SIG-M5 treated with dmso at 0.1 percent for 504 hours (cell line): Measurements from ENCODE around the gene G6PD.

Experiments
- DNase-seq: peaks from one replicate; lab custom pipeline; 2025; ENCODE audit not compliant: unreplicated experiment; lab: John Stamatoyannopoulos, UW

The G6PD gene

DNA sequence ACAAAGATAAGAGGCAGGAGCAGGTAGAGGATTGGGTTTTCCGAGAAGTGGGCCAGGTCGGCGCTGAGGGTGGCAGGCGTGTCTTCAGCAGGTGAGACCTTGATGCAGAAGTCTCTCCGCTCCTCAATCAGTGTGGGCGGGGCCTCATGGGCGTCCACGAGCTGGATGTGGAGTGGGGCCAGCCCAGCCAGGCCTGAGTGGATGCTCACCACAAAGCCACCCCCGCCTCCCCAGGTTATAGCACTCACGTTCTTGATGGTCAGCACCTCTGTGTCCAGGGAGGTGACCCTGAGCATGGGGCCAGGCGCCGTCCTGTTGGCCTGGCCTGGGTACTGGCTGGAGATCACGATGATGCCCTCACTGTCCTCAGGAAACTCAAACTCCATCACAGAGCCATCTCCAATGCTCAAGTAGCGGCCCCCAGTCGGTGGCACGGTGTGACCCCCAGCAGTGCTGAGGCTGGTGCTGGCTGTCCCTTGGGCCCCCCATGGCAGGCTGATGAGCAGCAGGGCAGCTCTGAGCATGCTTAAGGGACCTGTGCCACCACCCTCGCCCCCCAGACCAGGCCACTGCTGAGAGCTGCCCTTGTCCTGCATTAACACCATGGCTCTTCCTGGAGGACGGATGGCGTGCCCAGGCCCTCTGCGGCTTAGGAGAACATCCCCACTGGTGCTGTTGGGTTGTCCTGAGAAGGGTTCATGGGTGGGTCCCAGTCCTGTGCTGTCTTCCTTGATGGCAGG lies 58.1 kb downstream of the G6PD start:
- no peak for DNase-seq

DNA sequence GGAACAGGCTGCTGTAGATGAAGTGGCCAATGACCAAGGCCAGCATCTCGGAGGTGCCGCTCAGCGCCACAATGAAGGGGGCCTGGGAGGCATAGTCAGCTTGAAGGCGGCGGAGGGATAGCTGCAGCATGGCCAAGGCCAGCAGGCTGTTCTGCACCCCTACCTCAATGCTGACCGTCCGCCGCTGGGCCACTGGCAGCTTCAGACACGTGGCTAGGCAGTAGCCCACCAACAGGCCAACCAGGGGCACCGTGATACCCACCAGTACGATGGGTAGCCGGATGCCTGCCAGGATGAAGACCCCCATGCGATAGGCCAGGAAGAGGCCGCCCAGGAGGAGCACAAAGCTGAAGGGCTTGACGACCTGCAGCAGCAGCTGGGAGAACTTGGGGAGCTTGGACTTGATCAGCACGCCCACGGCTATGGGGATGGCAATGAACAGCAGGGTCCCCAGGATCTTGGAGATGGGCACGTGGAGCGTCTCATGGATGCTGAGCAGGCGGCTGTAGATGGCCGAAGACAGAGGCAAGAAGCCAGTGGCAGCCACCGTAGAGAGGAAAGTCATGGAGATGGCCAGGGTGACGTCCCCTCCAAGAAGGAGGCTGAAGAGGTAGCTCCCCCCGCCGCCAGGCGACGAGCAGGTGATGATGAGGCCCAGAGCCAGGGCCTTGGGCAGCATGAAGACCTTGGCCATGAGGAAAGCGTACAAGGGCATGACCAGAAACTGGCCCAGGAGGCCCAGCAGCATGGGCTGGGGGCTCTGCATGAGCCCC lies 58.9 kb downstream of the G6PD start:
- DNase-seq = no peak

DNA sequence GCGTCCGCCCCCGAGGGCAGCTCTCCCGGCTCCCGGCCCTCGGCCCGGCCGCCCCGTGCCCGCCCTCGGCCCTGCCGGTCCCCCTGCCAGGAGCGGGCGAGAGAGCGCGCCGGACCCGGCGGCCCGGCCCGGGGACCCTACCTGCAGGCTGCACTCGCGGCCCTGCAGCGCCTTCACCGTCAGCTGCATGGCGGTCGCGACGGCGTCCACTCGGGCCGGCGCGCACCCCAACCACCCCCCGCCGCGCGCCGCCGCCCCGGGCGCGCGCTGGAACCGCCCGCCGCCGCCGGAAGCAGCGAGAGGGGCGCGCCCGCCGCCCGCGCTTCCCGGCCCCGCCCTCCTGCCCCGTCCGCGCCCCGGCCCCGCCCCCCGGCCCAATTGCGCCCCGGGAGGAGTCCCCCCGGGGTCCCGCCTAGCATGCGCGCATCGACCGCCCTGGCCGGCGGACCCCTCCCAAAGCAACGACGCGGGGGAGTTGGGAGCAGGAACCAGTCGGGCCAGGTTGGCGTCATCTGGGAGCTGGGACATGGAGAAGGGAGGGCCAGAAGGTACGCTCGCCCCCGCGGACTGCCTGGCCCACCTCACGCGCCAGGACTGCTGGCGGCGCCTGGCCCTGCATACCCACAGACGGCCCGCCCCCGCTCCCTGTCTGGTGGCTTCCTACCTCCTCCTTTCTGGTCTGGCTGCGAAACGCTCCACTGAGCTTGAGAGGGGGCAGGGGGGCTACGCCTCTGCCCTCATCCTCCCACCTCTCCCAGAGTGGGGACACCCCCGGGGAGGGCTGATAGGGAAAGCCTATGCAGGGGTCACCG lies 60.0 kb downstream of the G6PD start, which contains the start of gene UBL4A:
Gene UBL4A (minus strand): TSS at position 220 of the 812 bp plus-strand sequence. CDS start 31 bp downstream, at position 189.
- peak; percentile 45 for DNase-seq

DNA sequence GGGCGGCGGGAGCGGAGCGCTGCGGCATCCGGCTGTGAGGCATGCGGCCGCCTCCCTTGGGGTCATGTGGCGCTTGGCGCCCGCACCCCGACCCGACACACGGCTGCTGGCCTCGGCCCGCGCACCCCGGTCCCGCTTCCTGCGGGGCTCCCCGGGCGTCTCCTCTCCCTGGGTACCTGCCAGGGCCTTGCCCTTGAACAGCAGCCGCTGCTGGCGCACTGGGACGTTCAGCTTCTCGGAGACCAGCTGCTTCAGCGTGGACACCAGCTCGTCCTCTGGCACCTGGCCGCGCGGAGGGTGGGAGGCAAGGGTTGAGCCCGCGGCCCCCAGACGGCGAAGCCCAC lies 60.6 kb downstream of the G6PD start:
- DNase-seq = no peak

DNA sequence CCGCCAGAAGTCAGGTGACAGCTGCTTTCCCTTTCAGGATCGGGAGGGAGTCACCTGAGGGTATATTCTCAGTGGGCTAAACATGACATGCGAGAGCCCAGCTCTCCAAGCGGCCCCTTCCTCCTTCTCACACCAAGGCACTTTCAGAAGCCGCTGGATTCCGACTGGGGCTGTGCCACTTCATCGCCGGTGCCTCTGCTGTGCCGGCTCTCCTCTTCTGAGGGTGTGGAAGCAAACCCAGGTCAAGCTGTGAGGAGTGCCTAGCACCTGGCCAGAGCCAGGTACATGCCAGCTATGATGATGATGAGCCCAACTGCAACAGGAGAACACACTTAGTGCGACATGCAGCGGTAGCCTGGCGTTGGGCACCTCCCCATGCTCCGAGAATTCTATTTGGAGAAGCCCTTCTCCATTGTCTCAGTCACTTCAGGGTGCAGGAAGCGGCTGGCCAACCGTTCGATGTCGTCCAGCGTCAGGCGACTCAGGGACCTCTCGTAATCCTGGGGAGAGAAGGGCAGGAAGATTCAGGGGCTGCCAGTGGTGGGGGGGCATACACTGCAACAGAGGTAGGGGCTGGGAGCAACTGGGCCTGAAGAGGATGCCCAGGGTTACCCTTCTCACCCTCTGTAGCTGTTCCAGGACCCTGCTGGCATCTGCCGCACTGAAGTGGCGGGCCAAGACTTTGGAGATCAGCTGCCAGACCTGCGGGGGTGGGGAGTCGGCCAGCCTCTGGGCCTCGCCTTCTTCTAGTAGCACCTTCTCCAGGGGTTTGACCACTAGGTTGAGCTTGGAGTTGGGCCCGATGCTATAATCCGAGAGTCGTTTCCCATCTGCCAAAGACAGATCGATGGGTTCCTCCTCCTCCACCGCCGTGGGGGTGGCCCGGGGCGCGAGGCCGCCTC lies 61.2 kb downstream of the G6PD start:
- no peak for DNase-seq

DNA sequence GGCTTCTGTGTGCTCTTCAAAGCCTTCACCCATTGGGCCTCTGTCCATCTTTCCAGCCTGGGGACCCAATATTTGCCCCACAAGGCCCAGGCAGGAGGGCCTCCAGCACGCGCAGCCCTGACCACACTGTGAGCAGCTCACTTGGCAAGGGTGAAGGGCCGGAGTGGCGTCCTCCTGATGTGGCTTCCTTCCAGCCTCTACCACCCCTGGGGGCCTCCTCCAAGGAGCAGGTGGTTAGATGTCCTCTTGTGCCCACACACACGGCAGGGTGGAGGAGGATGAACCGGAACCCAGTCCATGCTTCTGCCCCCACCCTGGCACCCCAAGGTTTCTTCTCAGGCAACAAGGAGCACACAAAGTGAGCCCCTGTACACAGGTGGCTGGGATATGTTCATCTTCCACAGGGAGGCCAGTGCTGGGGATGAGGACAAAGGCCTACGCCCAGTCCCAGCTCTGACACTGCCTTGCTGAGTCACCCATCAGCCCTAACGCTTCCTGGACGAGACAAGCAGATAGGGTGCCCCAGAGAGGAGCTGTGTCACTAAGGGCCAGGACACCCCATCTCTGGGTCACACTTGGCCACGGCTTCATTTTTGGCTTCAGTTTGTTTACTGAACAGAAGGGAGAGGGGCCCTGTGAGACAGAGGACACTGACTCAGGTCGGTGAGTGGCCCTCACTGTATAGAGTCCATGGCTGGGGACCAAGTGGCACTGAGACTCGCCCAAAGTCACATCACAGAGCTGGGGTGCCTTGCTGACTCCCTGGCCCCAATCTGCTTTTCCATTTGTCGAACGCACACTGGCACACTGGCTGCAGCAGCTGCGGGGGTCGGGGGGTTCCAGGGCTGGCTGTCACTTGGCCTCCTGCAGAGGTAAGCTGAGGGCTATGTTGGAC lies 62.1 kb downstream of the G6PD start:
- DNase-seq = peak; percentile 28

DNA sequence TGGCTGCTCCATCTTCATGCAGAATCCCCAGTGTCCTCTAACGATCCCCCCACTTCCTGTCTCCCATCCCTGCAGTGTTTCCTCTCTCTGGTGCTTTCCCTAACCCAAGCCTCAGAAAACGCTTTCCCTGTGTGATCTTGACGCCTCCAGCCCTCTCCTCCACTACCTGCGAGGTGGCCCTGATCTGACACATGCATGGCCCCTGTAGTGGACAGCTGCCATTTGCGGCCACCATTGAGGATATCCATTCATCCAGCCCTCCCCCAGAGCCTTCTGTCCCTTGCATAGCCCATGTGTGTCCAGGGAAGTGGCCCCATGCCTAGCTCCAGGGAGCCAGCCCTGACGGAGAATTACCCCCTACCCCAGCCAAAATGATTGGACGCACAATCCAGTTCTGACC lies 63.3 kb downstream of the G6PD start:
- DNase-seq = no peak

DNA sequence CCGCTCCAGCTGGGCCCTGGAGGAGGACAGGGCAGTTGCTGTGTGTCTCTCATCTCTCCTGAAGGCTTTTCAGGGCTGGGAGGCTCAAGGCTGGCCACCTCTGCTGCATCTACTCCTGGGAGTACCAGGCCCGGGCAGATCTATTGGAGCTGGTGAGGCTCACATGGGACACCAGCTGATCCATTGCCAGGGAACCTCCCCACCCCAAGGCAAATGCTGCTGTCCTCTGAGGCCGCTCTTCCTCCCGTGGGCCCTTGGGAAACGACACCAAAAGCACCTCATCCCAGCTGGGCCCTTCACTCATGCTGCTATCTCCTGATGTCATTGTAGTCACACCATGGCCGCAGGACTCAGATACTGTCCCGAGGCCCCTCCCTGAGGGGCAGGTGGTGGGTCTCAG lies 63.9 kb downstream of the G6PD start:
- DNase-seq = no peak

DNA sequence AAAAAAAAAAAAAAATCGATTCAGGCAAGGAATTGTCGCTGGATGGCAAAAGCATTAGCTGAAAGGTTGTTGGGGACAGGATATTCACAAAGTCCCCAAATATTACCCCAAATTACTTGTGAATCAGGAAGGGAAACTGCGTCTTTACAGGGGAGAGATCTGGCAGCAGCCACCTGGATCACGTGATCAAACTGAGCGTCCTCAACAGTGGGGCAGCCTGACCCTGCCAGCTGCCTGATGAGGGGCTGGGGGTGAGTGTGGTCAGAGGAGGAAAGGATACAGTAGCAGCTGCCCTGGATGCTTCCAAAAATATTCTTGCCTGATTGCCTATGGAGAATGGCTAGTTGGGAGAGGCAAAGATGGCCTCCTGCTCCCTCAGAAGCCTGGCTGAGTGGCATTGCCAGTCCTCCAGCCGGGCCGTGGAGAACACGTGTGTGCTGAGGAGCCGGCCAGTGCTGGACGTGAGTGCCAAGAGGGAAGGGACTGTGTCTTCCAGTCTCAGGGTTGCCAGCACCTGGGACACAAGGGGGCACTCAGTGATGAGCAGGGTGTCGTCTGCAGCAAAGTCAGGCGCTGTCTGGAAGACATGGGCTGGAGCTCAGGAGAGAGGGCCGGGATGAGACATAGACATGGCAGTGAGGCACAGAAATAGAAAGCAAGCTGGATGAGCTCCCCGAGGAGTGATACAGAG lies 64.6 kb downstream of the G6PD start:
- DNase-seq = no peak
